ENCODE measurements around the gene TKT.

- TF ChIP-seq, protein P1, sequence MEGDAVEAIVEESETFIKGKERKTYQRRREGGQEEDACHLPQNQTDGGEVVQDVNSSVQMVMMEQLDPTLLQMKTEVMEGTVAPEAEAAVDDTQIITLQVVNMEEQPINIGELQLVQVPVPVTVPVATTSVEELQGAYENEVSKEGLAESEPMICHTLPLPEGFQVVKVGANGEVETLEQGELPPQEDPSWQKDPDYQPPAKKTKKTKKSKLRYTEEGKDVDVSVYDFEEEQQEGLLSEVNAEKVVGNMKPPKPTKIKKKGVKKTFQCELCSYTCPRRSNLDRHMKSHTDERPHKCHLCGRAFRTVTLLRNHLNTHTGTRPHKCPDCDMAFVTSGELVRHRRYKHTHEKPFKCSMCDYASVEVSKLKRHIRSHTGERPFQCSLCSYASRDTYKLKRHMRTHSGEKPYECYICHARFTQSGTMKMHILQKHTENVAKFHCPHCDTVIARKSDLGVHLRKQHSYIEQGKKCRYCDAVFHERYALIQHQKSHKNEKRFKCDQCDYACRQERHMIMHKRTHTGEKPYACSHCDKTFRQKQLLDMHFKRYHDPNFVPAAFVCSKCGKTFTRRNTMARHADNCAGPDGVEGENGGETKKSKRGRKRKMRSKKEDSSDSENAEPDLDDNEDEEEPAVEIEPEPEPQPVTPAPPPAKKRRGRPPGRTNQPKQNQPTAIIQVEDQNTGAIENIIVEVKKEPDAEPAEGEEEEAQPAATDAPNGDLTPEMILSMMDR (IDR thresholded peaks at IDR 0.05) = no peak
- TF ChIP-seq POLR2A (IDR thresholded peaks at IDR 0.05) (no peak), POLR2AphosphoS5 (IDR thresholded peaks at IDR 0.05; ENCODE audit: insufficient read depth in 1 of 2, low read depth in 1 of 2) (no peak)
Observed at GRCh38 chr3:53240989-53241972, 14.5 kb downstream of the TKT start.

All from vagina (tissue), 2 donors.